Neural cell (in vitro differentiated cells): ENCODE data around the gene MDM2. TPM values are rescaled to one million over a fixed set of nuclear protein-coding genes. Genes with fewer than 3 reads are reported as not detected.

ENCODE experiments used
- H2AFZ ChIP-seq: fragments of 200-600, 300-800 bp; sonication (generic), shearing (Covaris generic); 2 replicates; pipeline ENCODE4 v1.6.0; 2014; ENCODE audit warnings: low read depth, mild to moderate bottlenecking, antibody characterized with exemption, low read length, moderate library complexity
- H3F3A ChIP-seq: fragments of 200-600 bp; shearing (Covaris generic); 2 replicates; pipeline ENCODE4 v1.6.1; 2016; ENCODE audit warnings: mild to moderate bottlenecking, moderate library complexity, mixed read lengths, antibody characterized with exemption, low read length; ENCODE audit not compliant: insufficient read depth, poor library complexity, severe bottlenecking
- H3K27ac ChIP-seq: fragments of 200-600, 300-800 bp; sonication (generic), shearing (Covaris generic); 2 replicates; pipeline ENCODE4 v1.5.1; 2014; ENCODE audit warnings: mild to moderate bottlenecking, low read length, moderate library complexity
- H3K27me3 ChIP-seq: fragments of 300-800, 200-600 bp; sonication (generic), shearing (Covaris generic); 2 replicates; pipeline ENCODE4 v1.6.0; 2014; ENCODE audit warnings: mild to moderate bottlenecking, low read depth, low read length, moderate library complexity; ENCODE audit not compliant: insufficient read depth
- H3K36me3 ChIP-seq: fragments of 300-800, 200-600 bp; sonication (generic), shearing (Covaris generic); 2 replicates; pipeline ENCODE4 v1.5.1; 2014; ENCODE audit warnings: mild to moderate bottlenecking, antibody characterized with exemption, low read length, moderate library complexity; ENCODE audit not compliant: insufficient read depth
- H3K4me2 ChIP-seq: fragments of 300-800, 200-600 bp; sonication (generic), shearing (Covaris generic); 2 replicates; pipeline ENCODE4 v1.6.0; 2014; ENCODE audit warnings: mild to moderate bottlenecking, low read length
- H3K4me3 ChIP-seq: fragments of 300-800, 200-600 bp; sonication (generic), shearing (Covaris generic); 2 replicates; pipeline ENCODE4 v1.5.1; 2014; ENCODE audit warnings: mild to moderate bottlenecking, low read length, moderate library complexity
- H3K79me2 ChIP-seq: fragments of 200-600 bp; shearing (Covaris generic); replicated peaks from 2 replicates; pipeline ENCODE4 v1.6.0; 2014; ENCODE audit warnings: mild to moderate bottlenecking, low read length, moderate library complexity; ENCODE audit not compliant: insufficient read depth
- H3K9ac ChIP-seq: fragments of 300-800, 200-600 bp; sonication (generic), shearing (Covaris generic); 2 replicates; pipeline ENCODE4 v1.6.1; 2016; ENCODE audit warnings: mild to moderate bottlenecking, low read length, mixed read lengths
- H3K9me2 ChIP-seq: fragments of 200-600 bp; shearing (Covaris generic); 2 replicates; pipeline ENCODE4 v1.6.1; 2016; ENCODE audit warnings: mild to moderate bottlenecking, low read length, mixed read lengths; ENCODE audit not compliant: insufficient read depth
- H3K9me3 ChIP-seq: fragments of 200-600, 300-800 bp; sonication (generic), shearing (Covaris generic); 2 replicates; pipeline ENCODE4 v1.6.1; 2016; ENCODE audit warnings: mild to moderate bottlenecking, mixed run types, low read length, moderate library complexity, mixed read lengths
- H4K20me1 ChIP-seq: fragments of 200-600 bp; shearing (Covaris generic); 2 replicates; pipeline ENCODE4 v1.6.1; 2016; ENCODE audit warnings: mild to moderate bottlenecking, mixed run types; ENCODE audit not compliant: insufficient read depth
- CTCF ChIP-seq: fragments of 450-650 bp; IDR thresholded peaks from 2 replicates; pipeline ENCODE4 v1.5.1; 2014; ENCODE audit warnings: antibody characterized with exemption, mild to moderate bottlenecking, moderate library complexity; ENCODE audit not compliant: poor library complexity, severe bottlenecking
- EP300 ChIP-seq: fragments of 450-650 bp; conservative IDR thresholded peaks from 2 replicates; pipeline ENCODE4 v1.6.1; 2014; ENCODE audit warnings: antibody characterized with exemption, mild to moderate bottlenecking, moderate library complexity; ENCODE audit not compliant: poor library complexity, severe bottlenecking
- EZH2 ChIP-seq: fragments of 200-600, 300-800 bp; shearing (Covaris generic), sonication (generic); IDR thresholded peaks from 2 replicates; pipeline ENCODE4 v1.6.1; 2014; ENCODE audit warnings: antibody characterized with exemption, low read length, borderline replicate concordance, mild to moderate bottlenecking; ENCODE audit not compliant: insufficient read depth, poor library complexity, severe bottlenecking
- MXI1 ChIP-seq: fragments of 450-650 bp; conservative IDR thresholded peaks from 2 replicates; pipeline ENCODE4 v1.6.1; 2014; ENCODE audit warnings: antibody characterized with exemption, mild to moderate bottlenecking; ENCODE audit not compliant: poor library complexity, severe bottlenecking
- POLR2AphosphoS5 ChIP-seq: IDR thresholded peaks from 2 replicates; pipeline ENCODE4 v1.6.1; 2012
- RAD21 ChIP-seq: fragments of 450-650 bp; conservative IDR thresholded peaks from 2 replicates; pipeline ENCODE4 v1.6.1; 2014; ENCODE audit warnings: antibody characterized with exemption, mild to moderate bottlenecking, moderate library complexity
- REST ChIP-seq: IDR thresholded peaks from 2 replicates; pipeline ENCODE4 v1.6.1; 2012; ENCODE audit warnings: borderline replicate concordance
- SMC3 ChIP-seq: fragments of 450-650 bp; conservative IDR thresholded peaks from 2 replicates; pipeline ENCODE4 v1.6.1; 2014; ENCODE audit warnings: antibody characterized with exemption, mild to moderate bottlenecking, moderate library complexity; ENCODE audit not compliant: poor library complexity
- TAF1 ChIP-seq: IDR thresholded peaks from 2 replicates; pipeline ENCODE4 v1.6.1; 2012; ENCODE audit warnings: low read depth
- polyA plus RNA-seq: library from polyadenylated mRNA; depleted of rRNA; stranded (reverse); fragments of >200 nt; gene quantifications from 2 replicates; pipeline ENCODE4 v1.2.3, GENCODE V29; 2014

Gene MDM2
- polyA plus RNA-seq, 1 donor from 2014 or later, result 37.5 TPM

- TF ChIP-seq POLR2AphosphoS5 (no peak), SMC3 (no peak), EZH2 (no peak), REST (no peak), EP300 (no peak), MXI1 (no peak), CTCF (no peak), TAF1 (no peak), RAD21 (no peak)
- no peaks in the 10 kb centered on the region for H3K9me3 ChIP-seq
- H3K27ac ChIP-seq, result no peak overlapping the region
- peaks cover 24% of the 10 kb centered on the region for H3K36me3 ChIP-seq
- H3K27me3 ChIP-seq, result no peaks in the 10 kb centered on the region
- no peaks in the 10 kb centered on the region for H3F3A ChIP-seq
- no peak overlapping the region for H3K4me2 ChIP-seq
- no peaks in the 10 kb centered on the region for H3K79me2 ChIP-seq
- H3K4me3 ChIP-seq, result no peak overlapping the region
- H2AFZ ChIP-seq, result no peak overlapping the region
- H4K20me1 ChIP-seq, result no peaks in the 10 kb centered on the region
- H3K9ac ChIP-seq, result no peak overlapping the region
- no peaks in the 10 kb centered on the region for H3K9me2 ChIP-seq
Measured at GRCh38 chr12:68842784-68843567, 35.0 kb downstream of the MDM2 start.

- Histone ChIP-seq H3K27me3 (no peaks in the 10 kb centered on the region), H3K9me3 (no peaks in the 10 kb centered on the region), H3K36me3 (peaks cover 13% of the 10 kb centered on the region), H3F3A (no peaks in the 10 kb centered on the region), H4K20me1 (no peaks in the 10 kb centered on the region), H3K27ac (no peak overlapping the region), H3K4me3 (no peak overlapping the region), H3K79me2 (no peaks in the 10 kb centered on the region), H3K4me2 (no peak overlapping the region), H3K9me2 (no peaks in the 10 kb centered on the region), H3K9ac (no peak overlapping the region), H2AFZ (no peak overlapping the region)
- TF ChIP-seq MXI1, result no peak
- TF ChIP-seq CTCF, result no peak
- no peak for TF ChIP-seq RAD21
- TF ChIP-seq EP300, result no peak
- no peak for TF ChIP-seq REST
- TF ChIP-seq SMC3, result no peak
- TF ChIP-seq TAF1, result no peak
- no peak for TF ChIP-seq EZH2
- no peak for TF ChIP-seq POLR2AphosphoS5
Measured at GRCh38 chr12:68844318-68844745, 36.4 kb downstream of the MDM2 start.
